ENCODE results near the gene KCNK16. TPM values are rescaled to one million over a fixed set of nuclear protein-coding genes. Genes with fewer than 3 reads are reported as not detected.

KCNK16 gene
- total and polyA plus RNA-seq, 4 experiments from 2014 or later: not detected

DNA sequence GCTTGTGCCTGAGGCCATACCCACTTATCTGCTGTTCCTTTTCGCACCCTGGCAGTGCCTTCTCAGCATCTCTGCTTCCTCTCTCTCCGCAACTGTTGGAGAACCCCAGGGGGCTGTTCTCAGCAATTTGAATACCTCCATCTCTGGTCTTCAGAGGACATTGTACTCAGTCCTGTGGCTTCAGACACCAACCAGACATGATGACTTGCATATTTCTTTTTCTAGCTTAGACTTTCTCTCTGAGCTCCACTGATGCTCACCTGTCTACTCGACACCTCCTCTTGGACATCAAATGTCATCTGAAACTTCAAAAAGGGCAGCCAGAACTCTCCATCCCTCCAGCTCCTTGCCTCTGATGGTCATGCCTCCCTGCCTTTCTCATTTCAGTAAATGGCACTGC is 18.9 kb upstream of the KCNK16 start:
- no peak for DNase-seq
- ChIA-PET POLR2A (ENCODE audit: partially characterized antibody) (no interaction called here), CTCF (ENCODE audit: partially characterized antibody) (interaction anchor here (1.1 kb wide), 1 partner anchor 9 kb away, joined by 4 read pairs; no protein-coding TSS in a partner anchor)
- Mint-ChIP-seq H3K27ac (no peak overlapping the region), H3K27me3 (peaks cover 7 to 15% of the 10 kb centered on the region in 2 donors), H3K4me3 (no peak overlapping the region), H3K36me3 (no peaks in the 10 kb centered on the region), H3K9me3 (no peaks in the 10 kb centered on the region), H3K4me1 (peaks cover 4 to 6% (median 4%) of the 10 kb centered on the region in 4 donors)
- Histone ChIP-seq H3K4me3 (ENCODE audit: low read length in 2 of 2) (no peak overlapping the region), H3K27me3 (ENCODE audit: insufficient read depth, low read length) (no peaks in the 10 kb centered on the region), H3K9me3 (ENCODE audit: control insufficient read depth in 1 of 2, low read length in 2 of 2) (no peaks in the 10 kb centered on the region), H3K4me1 (ENCODE audit: insufficient read depth, low read length) (peaks cover 4% of the 10 kb centered on the region), H3K27ac (ENCODE audit: low read depth, low read length) (no peak overlapping the region), H3K36me3 (ENCODE audit: insufficient read depth, low read length) (no peaks in the 10 kb centered on the region)
- intact Hi-C loops (cut with micrococcal nuclease): no loop called here

DNA sequence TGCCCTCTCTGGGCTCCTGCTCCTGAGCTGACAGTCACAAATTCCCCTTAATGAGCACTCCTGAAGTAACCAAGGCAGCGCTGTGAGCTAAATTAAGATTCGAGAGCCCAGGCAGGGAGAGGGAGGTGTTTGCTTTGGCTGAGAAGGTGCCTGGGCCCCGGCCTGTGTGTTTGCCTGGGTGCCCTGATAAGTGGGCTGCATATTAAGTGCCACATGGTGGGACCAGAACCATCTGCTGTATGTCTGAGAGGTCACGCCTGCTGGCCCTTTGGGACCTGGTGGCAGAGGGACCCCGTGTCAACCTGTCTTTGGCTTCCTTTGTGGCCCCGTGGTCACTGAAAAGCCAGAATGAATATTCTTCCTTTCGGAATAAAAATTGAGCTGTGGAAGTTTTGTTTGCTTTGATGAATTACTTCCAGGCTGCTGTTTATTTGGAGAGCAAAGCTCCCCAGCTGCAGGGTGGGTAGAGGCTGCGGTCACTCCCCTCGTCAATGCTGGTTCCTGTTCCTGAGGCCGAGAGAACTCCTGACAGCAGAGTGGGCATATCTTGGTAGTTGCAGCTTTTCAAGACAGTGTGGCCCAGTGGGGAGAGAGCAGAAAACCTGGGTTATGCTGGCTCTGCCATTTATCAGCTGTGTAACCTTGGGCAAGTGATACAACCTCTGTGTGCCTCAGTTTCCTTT is 17.5 kb upstream of the KCNK16 start:
- no peak overlapping the region for H3K27ac ChIP-seq (ENCODE audit: low read depth, low read length)
- H3K4me1 ChIP-seq (ENCODE audit: insufficient read depth, low read length): peaks cover 10% of the 10 kb centered on the region
- Mint-ChIP-seq H3K9me3 (no peaks in the 10 kb centered on the region), H3K27me3 (peaks cover 7 to 19% of the 10 kb centered on the region in 2 donors), H3K27ac (no peak overlapping the region), H3K4me3 (no peak overlapping the region), H3K4me1 (peaks cover 8 to 12% (median 10%) of the 10 kb centered on the region in 4 donors), H3K36me3 (no peaks in the 10 kb centered on the region)
- DNase-seq: no peak
- no peaks in the 10 kb centered on the region for H3K27me3 ChIP-seq (ENCODE audit: insufficient read depth, low read length)
- intact Hi-C loops (cut with micrococcal nuclease): no loop called here
- POLR2A ChIA-PET (ENCODE audit: partially characterized antibody): no interaction called here
- H3K9me3 ChIP-seq (ENCODE audit: control insufficient read depth in 1 of 2, low read length in 2 of 2): no peaks in the 10 kb centered on the region
- CTCF ChIA-PET (ENCODE audit: partially characterized antibody): interaction anchor here (1.3 to 1.4 kb wide), 2 partner anchors 10 to 18 kb away, joined by 3 to 5 read pairs; no protein-coding TSS in a partner anchor
- H3K4me3 ChIP-seq (ENCODE audit: low read length in 2 of 2): no peak overlapping the region
- no peaks in the 10 kb centered on the region for H3K36me3 ChIP-seq (ENCODE audit: insufficient read depth, low read length)

DNA sequence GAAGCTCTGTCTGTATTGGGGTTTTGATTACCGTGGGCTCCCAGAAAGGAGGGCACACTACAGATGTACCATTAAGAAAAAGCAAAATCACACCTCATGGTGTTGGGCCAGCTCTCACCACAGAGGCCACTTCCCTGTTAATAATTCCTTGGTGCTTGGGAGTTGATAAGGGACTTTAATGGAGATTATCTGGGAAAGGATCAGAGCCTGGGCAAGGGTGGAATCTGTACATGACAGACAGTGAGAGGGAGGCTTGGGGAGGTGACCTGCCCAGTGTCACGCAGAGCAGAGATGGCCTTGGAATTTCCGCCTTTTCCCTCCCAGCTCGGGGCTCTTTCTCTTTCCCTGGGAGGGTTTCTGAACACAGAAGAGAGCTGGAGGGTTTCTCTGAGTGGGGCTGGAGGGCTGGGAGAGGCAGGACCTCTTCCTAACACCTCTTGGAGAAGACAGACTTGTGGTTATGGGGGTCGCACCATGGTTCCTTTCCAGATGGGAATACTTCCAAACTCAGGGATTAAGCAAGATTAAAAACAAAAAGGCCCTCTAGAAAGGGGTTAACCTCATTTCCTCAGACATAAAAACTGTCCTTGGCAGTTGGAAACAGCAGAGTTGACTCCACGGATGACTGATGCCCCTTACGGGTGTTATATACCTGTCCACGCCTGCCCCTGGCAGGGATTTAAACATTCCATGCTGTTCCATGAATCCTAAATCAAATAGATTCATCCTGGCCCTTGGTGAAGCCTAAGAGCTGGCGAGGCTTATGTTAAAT is 16.8 kb upstream of the KCNK16 start:
- Mint-ChIP-seq H3K4me3 (no peak overlapping the region), H3K27me3 (peaks cover 10 to 18% of the 10 kb centered on the region in 2 donors), H3K9me3 (no peaks in the 10 kb centered on the region), H3K36me3 (no peaks in the 10 kb centered on the region), H3K27ac (no peak overlapping the region), H3K4me1 (peaks cover 8 to 12% (median 10%) of the 10 kb centered on the region in 4 donors)
- no peaks in the 10 kb centered on the region for H3K36me3 ChIP-seq (ENCODE audit: insufficient read depth, low read length)
- H3K27me3 ChIP-seq (ENCODE audit: insufficient read depth, low read length): no peaks in the 10 kb centered on the region
- no peak overlapping the region for H3K27ac ChIP-seq (ENCODE audit: low read depth, low read length)
- ChIA-PET POLR2A (ENCODE audit: partially characterized antibody) (no interaction called here), CTCF (ENCODE audit: partially characterized antibody) (interaction anchor here (1.3 kb wide), 1 partner anchor 11 kb away, joined by 5 read pairs; no protein-coding TSS in a partner anchor)
- H3K4me1 ChIP-seq (ENCODE audit: insufficient read depth, low read length): peaks cover 10% of the 10 kb centered on the region
- intact Hi-C loops (cut with micrococcal nuclease): no loop called here
- no peak overlapping the region for H3K4me3 ChIP-seq (ENCODE audit: low read length in 2 of 2)
- no peak for DNase-seq
- no peaks in the 10 kb centered on the region for H3K9me3 ChIP-seq (ENCODE audit: control insufficient read depth in 1 of 2, low read length in 2 of 2)

DNA sequence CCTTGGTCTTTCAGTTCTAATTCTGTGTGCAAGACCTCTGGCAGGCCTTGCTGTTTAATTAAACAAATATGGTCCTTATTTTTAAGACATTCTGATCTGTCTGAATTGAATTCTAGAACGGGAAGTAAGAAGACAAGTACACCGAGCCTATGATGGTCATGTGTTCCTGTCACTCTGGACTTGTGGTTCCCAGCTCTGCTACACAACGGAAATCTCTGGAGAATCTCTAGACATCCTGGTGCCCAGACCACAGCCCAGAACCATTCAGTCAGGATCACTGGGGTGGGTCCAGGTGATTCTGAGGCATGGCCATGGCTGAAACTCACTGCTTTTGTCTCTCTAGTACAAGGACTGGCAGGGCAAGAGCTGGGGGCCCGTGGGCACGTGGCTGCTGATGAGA is 15.9 kb upstream of the KCNK16 start:
- intact Hi-C loops (cut with micrococcal nuclease): no loop called here
- Histone ChIP-seq H3K4me3 (ENCODE audit: low read length in 2 of 2) (no peak overlapping the region), H3K27ac (ENCODE audit: low read depth, low read length) (no peak overlapping the region), H3K4me1 (ENCODE audit: insufficient read depth, low read length) (peaks cover 10% of the 10 kb centered on the region), H3K27me3 (ENCODE audit: insufficient read depth, low read length) (no peaks in the 10 kb centered on the region), H3K36me3 (ENCODE audit: insufficient read depth, low read length) (no peaks in the 10 kb centered on the region), H3K9me3 (ENCODE audit: control insufficient read depth in 1 of 2, low read length in 2 of 2) (no peaks in the 10 kb centered on the region)
- Mint-ChIP-seq H3K27me3 (peaks cover 10 to 19% of the 10 kb centered on the region in 2 donors), H3K9me3 (no peaks in the 10 kb centered on the region), H3K36me3 (no peaks in the 10 kb centered on the region), H3K4me1 (peaks cover 8 to 12% (median 10%) of the 10 kb centered on the region in 4 donors), H3K4me3 (no peak overlapping the region), H3K27ac (no peak overlapping the region)
- ChIA-PET CTCF (ENCODE audit: partially characterized antibody) (interaction anchor here (1.2 kb wide), 1 partner anchor 8 kb away, joined by 3 read pairs; no protein-coding TSS in a partner anchor), POLR2A (ENCODE audit: partially characterized antibody) (no interaction called here)
- no peak for DNase-seq

DNA sequence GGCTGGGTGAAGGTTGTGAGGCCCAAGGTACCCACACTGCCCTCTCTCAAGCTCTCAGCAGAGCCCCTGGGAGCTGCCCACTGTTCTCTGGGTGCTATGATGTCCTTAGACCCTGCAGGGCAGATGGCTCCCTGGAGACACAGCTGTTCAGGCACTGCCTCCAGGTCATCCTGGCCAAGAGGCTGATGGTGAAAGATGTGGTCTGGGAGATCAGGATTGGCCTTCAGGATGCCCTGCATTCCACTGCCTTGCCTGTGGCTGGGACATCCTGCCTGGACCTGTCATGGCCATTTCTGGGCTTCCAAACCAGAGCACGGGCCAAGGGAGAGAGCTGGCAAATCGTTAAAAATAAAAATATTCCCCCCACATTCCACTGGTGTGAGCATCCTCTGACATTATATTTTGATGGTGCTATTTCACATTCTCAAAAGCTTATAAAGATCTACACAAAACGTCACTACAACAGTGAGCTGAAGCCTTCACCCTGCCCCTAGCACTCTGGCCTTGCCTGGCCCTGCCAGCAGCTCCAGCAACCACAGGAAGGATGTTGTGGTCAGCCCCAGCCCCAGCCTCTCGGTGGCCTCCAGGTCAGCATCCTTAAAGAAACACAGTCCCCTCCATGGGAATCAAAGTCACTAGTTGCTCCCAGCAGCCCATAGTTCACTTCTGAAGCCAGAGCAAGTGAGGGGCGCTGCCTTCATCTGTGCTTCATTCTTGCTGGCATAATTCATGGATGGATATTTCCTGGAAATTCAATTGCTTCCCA is 13.5 kb upstream of the KCNK16 start:
- no peak for DNase-seq
- Histone ChIP-seq H3K27me3 (ENCODE audit: insufficient read depth, low read length) (no peaks in the 10 kb centered on the region), H3K4me1 (ENCODE audit: insufficient read depth, low read length) (peaks cover 10% of the 10 kb centered on the region), H3K27ac (ENCODE audit: low read depth, low read length) (no peak overlapping the region), H3K4me3 (ENCODE audit: low read length in 2 of 2) (no peak overlapping the region), H3K36me3 (ENCODE audit: insufficient read depth, low read length) (no peaks in the 10 kb centered on the region), H3K9me3 (ENCODE audit: control insufficient read depth in 1 of 2, low read length in 2 of 2) (no peaks in the 10 kb centered on the region)
- CTCF ChIA-PET (ENCODE audit: partially characterized antibody): interaction anchor here (0.9 to 2.3 kb wide), 4 partner anchors 7 to 26 kb away, joined by 3 to 8 read pairs (median 4); no protein-coding TSS in a partner anchor
- H3K4me1 Mint-ChIP-seq: peaks cover 8 to 12% (median 10%) of the 10 kb centered on the region in 4 donors
- H3K27ac Mint-ChIP-seq: peak overlapping the region in 1 of 7 donors; percentile 41
- peaks cover 16 to 26% of the 10 kb centered on the region in 2 donors for H3K27me3 Mint-ChIP-seq
- no peaks in the 10 kb centered on the region for H3K36me3 Mint-ChIP-seq
- POLR2A ChIA-PET (ENCODE audit: partially characterized antibody): no interaction called here
- intact Hi-C loops (cut with micrococcal nuclease): no loop called here
- no peak overlapping the region for H3K4me3 Mint-ChIP-seq
- peaks cover 0 to 3% (median 0%) of the 10 kb centered on the region in 8 donors for H3K9me3 Mint-ChIP-seq

DNA sequence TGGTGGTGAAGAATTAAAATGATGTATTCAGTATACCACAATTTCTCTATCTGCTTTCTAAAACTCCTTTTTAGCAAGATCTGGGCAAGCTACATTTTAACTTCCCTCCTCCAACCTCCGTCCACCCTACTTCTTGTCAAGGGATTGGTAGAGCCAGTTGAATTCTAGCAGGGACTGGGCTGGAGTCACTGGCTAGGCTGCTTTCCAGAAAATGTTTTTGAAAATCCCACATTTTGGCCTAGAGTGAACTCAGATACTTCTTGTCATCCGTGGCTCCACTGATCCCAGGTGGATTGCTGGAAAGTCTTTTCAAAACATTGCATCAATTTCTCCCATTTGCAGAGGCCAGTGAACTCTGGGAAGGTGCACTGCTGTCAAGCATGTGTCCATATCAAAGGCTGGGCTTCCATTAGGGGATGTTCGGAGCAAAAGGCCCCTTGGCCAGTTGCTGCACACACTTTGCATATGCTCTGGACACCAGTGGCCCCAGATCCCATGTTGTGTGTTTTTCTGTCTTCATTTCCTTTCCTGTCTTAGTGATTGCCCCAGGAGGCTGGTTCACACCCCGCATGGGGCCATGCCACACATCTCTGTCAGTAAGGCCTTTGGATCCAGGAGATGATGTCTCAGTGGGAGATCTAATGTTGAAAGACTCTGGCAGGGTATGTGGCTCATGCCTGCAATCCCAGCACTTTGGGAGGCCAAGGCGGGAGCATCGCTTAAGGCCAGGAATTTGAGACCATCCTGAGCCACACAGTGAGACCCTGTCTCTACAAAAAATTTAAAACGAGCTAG is 11.3 kb upstream of the KCNK16 start:
- Histone ChIP-seq H3K27ac (ENCODE audit: low read depth, low read length) (no peak overlapping the region), H3K36me3 (ENCODE audit: insufficient read depth, low read length) (no peaks in the 10 kb centered on the region), H3K4me3 (ENCODE audit: low read length in 2 of 2) (no peak overlapping the region), H3K4me1 (ENCODE audit: insufficient read depth, low read length) (peaks cover 10% of the 10 kb centered on the region), H3K9me3 (ENCODE audit: control insufficient read depth in 1 of 2, low read length in 2 of 2) (no peaks in the 10 kb centered on the region), H3K27me3 (ENCODE audit: insufficient read depth, low read length) (no peaks in the 10 kb centered on the region)
- DNase-seq: no peak
- no peak overlapping the region for H3K4me3 Mint-ChIP-seq
- peaks cover 0 to 4% (median 0%) of the 10 kb centered on the region in 8 donors for H3K9me3 Mint-ChIP-seq
- no peaks in the 10 kb centered on the region for H3K36me3 Mint-ChIP-seq
- peaks cover 12 to 27% of the 10 kb centered on the region in 2 donors for H3K27me3 Mint-ChIP-seq
- H3K27ac Mint-ChIP-seq: no peak overlapping the region
- POLR2A ChIA-PET (ENCODE audit: partially characterized antibody): no interaction called here
- H3K4me1 Mint-ChIP-seq: peaks cover 8 to 12% (median 10%) of the 10 kb centered on the region in 4 donors
- intact Hi-C loops (cut with micrococcal nuclease): no loop called here
- CTCF ChIA-PET (ENCODE audit: partially characterized antibody): interaction anchor here (3.5 kb wide), 1 partner anchor 13 kb away, joined by 12 read pairs; no protein-coding TSS in a partner anchor

All from CD4-positive, alpha-beta memory T cell (primary cell).